Hepatocyte (in vitro differentiated cells): ENCODE results near the gene CHMP5.

ENCODE experiments used
- EZH2 ChIP-seq: fragments of 200-600 bp; sonication (generic); IDR thresholded peaks from 2 replicates; pipeline ENCODE4 v1.6.1; 2016; ENCODE audit warnings: antibody characterized with exemption, mild to moderate bottlenecking, borderline replicate concordance
- TF ChIP-seq, protein P1 (sequence below): fragments of 200-600 bp; sonication (generic); IDR thresholded peaks from 2 replicates; pipeline ENCODE4 v1.5.1; 2016; ENCODE audit warnings: antibody characterized with exemption, mild to moderate bottlenecking; ENCODE audit not compliant: poor library complexity

GRCh38 chr9:33222031-33222430 is 42.8 kb upstream of the CHMP5 start:
- TF ChIP-seq, protein P1, sequence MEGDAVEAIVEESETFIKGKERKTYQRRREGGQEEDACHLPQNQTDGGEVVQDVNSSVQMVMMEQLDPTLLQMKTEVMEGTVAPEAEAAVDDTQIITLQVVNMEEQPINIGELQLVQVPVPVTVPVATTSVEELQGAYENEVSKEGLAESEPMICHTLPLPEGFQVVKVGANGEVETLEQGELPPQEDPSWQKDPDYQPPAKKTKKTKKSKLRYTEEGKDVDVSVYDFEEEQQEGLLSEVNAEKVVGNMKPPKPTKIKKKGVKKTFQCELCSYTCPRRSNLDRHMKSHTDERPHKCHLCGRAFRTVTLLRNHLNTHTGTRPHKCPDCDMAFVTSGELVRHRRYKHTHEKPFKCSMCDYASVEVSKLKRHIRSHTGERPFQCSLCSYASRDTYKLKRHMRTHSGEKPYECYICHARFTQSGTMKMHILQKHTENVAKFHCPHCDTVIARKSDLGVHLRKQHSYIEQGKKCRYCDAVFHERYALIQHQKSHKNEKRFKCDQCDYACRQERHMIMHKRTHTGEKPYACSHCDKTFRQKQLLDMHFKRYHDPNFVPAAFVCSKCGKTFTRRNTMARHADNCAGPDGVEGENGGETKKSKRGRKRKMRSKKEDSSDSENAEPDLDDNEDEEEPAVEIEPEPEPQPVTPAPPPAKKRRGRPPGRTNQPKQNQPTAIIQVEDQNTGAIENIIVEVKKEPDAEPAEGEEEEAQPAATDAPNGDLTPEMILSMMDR: no peak
- TF ChIP-seq EZH2: no peak
